ENCODE data around the gene MTR. TPM values are rescaled to one million over a fixed set of nuclear protein-coding genes. Genes with fewer than 3 reads are reported as not detected.

The MTR gene
- 24.6 TPM for total RNA-seq (2021; ENCODE audit: unreplicated experiment)
- 5.7 and 6.4 TPM in 2 replicates for polyA plus RNA-seq (2012)
- Bru-seq, nascent RNA, result percentile 80 among the genes with signal in this experiment
- percentile 85 among the genes with signal in this experiment for BruChase-seq, experiment 1, labeled RNA remaining after a 6-hour chase
- BruChase-seq, experiment 2, labeled RNA remaining after a 2-hour chase, result percentile 86 among the genes with signal in this experiment
- long read RNA-seq, full-length matches to known transcripts, result 2 of 23 reads
- long read RNA-seq, partial matches to known transcripts, result 8 of 23 reads
- long read RNA-seq, other reads (novel, unspliced or antisense), result 13 of 23 reads

GRCh38 chr1:236795035-236795756, at the start of gene MTR:
Gene MTR, plus strand, starts transcription at chr1:236795292. Its CDS starts 412 bp downstream, at chr1:236795704.
- Histone ChIP-seq H3K36me3 (ENCODE audit: control insufficient read depth in 1 of 2, insufficient read depth in 2 of 2, low read length in 2 of 2) (no peaks in the 10 kb centered on the region), H3K9me3 (ENCODE audit: control insufficient read depth in 1 of 2, insufficient read depth in 1 of 2, low read depth in 1 of 2, low read length in 2 of 2) (no peaks in the 10 kb centered on the region), H2AFZ (ENCODE audit: low read depth, low read length, poor library complexity, severe bottlenecking) (peak within 1 kb of the TSS; percentile 48), H4K20me1 (ENCODE audit: insufficient read depth) (no peaks in the 10 kb centered on the region), H3K27me3 (ENCODE audit: insufficient read depth, low read length) (no peaks in the 10 kb centered on the region), H3K9ac (ENCODE audit: low read length) (peak within 1 kb of the TSS; percentile 79), H3K4me1 (ENCODE audit: control insufficient read depth in 1 of 2, insufficient read depth in 2 of 2, low read length in 2 of 2) (peaks cover 6 to 13% of the 10 kb centered on the region in 2 experiments), H3K27ac (ENCODE audit: low read depth, low read length) (peak within 1 kb of the TSS; percentile 88), H3K4me3 (replicated peaks in 1 of 2; ENCODE audit: low read depth in 1 of 2, low read length in 2 of 2) (peak within 1 kb of the TSS; percentile 86 to 88), H3K9me2 (ENCODE audit: insufficient read depth) (no peaks in the 10 kb centered on the region), H3K79me2 (ENCODE audit: insufficient read depth, low read length) (peaks cover 48% of the 10 kb centered on the region), H3K4me2 (ENCODE audit: low read length) (peak within 1 kb of the TSS; percentile 98)
- ChIA-PET CTCF (interaction anchor here (1.5 to 1.7 kb wide), 2 partner anchors 36 to 186 kb away, joined by 7 to 12 read pairs; no protein-coding TSS in a partner anchor), POLR2A (interaction anchor here (0.6 to 1.1 kb wide), 10 partner anchors 8 to 110 kb away, joined by 3 to 5 read pairs (median 3); no protein-coding TSS in a partner anchor), RAD21 (ENCODE audit: low non-redundant PET in 1 of 2, low total read pairs in 2 of 2, uncharacterized antibody in 2 of 2, unreplicated experiment in 2 of 2) (no interaction called here)
- DNase-seq (ENCODE audit: low read depth, low spot score) (peak; percentile 97), ATAC-seq (peak; percentile 98)
- intact Hi-C loops (cut with micrococcal nuclease), result loop anchor here (1.0 to 5.0 kb wide), 2 partner anchors 191 to 688 kb away; partner anchors contain the start of gene HEATR1
- BruUV-seq (replicated peaks), result no TSS peak
- TF ChIP-seq ZNF274 (IDR thresholded peaks at IDR 0.05; ENCODE audit: low read depth, low read length) (no peak), REST (IDR thresholded peaks at IDR 0.05; ENCODE audit: low read depth) (no peak), POLR2AphosphoS5 (IDR thresholded peaks at IDR 0.05; ENCODE audit: low read depth, low read length) (peak; percentile 89), CBX3 (IDR thresholded peaks at IDR 0.05; ENCODE audit: low read depth) (peak; percentile 77; the same call in 1 of the 2 replicates), RAD21 (IDR thresholded peaks at IDR 0.05; ENCODE audit: low read depth) (no peak), SIN3A (IDR thresholded peaks at IDR 0.05; ENCODE audit: low read depth) (peak; percentile 96), SP1 (IDR thresholded peaks at IDR 0.05; ENCODE audit: low read depth) (peak; percentile 98), ZFX (IDR thresholded peaks at IDR 0.05) (peak; percentile 87), EZH2 (IDR thresholded peaks at IDR 0.05) (no peak), ATF3 (IDR thresholded peaks at IDR 0.05) (no peak), SRF (IDR thresholded peaks at IDR 0.05; ENCODE audit: low read depth) (peak; percentile 63; the same call in 1 of the 2 replicates), FOSL1 (IDR thresholded peaks at IDR 0.05; ENCODE audit: low read depth) (no peak), TCF7L2 (IDR thresholded peaks at IDR 0.05; ENCODE audit: borderline replicate concordance, extremely low read depth, insufficient read depth, insufficient read length) (peak; percentile 49), POLR2A (IDR thresholded peaks at IDR 0.05; ENCODE audit: borderline replicate concordance, extremely low read depth, insufficient read depth, insufficient read length) (peak; percentile 92), YY1 (IDR thresholded peaks at IDR 0.05; ENCODE audit: extremely low read depth, insufficient replicate concordance, low read depth, low read length) (peak; percentile 57), ZBTB33 (IDR thresholded peaks at IDR 0.05; ENCODE audit: extremely low read depth, insufficient replicate concordance, low read length) (peak; percentile 67), ELF1 (IDR thresholded peaks at IDR 0.05; ENCODE audit: borderline replicate concordance, low read depth) (peak; percentile 86), JUND (IDR thresholded peaks at IDR 0.05) (no peak), MAX (IDR thresholded peaks at IDR 0.05) (peak; percentile 95), CEBPB (IDR thresholded peaks at IDR 0.05; ENCODE audit: low read depth) (no peak), EGR1 (IDR thresholded peaks at IDR 0.05; ENCODE audit: low read depth) (peak; percentile 67)

Data from HCT116 (cell line).